Activated CD8-positive, alpha-beta memory T cell treated with anti-CD3 and anti-CD28 coated beads, Interleukin-2, amount 50 U/mL, for 1 hour (primary cell): ENCODE data around the gene TNFSF13B.
"Not testable (repeated sequence)": the region's sequence is repeated elsewhere in the genome, so short reads cannot be mapped to it uniquely, and the experiment has no call there.

Experiments
- DNase-seq: peaks from one replicate; pipeline ENCODE4 v3.0.0-alpha.2; 2020; ENCODE audit errors: extremely low read depth

The TNFSF13B gene, protein sequence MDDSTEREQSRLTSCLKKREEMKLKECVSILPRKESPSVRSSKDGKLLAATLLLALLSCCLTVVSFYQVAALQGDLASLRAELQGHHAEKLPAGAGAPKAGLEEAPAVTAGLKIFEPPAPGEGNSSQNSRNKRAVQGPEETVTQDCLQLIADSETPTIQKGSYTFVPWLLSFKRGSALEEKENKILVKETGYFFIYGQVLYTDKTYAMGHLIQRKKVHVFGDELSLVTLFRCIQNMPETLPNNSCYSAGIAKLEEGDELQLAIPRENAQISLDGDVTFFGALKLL

DNA sequence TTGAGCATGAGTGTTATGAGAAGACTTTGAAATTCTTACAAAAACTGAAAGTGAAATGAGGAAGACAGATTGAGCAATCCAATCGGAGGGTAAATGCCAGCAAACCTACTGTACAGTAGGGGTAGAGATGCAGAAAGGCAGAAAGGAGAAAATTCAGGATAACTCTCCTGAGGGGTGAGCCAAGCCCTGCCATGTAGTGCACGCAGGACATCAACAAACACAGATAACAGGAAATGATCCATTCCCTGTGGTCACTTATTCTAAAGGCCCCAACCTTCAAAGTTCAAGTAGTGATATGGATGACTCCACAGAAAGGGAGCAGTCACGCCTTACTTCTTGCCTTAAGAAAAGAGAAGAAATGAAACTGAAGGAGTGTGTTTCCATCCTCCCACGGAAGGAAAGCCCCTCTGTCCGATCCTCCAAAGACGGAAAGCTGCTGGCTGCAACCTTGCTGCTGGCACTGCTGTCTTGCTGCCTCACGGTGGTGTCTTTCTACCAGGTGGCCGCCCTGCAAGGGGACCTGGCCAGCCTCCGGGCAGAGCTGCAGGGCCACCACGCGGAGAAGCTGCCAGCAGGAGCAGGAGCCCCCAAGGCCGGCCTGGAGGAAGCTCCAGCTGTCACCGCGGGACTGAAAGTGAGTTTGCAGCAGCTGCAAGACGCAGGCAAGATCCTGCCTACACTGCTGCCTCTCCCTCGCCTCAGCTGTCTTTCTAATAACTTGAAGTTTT is at the start of gene TNFSF13B:
TSS of gene TNFSF13B (plus strand) at position 118 of the 728 bp plus-strand sequence. CDS start at position 296, 178 bp downstream.
- no peak for DNase-seq

DNA sequence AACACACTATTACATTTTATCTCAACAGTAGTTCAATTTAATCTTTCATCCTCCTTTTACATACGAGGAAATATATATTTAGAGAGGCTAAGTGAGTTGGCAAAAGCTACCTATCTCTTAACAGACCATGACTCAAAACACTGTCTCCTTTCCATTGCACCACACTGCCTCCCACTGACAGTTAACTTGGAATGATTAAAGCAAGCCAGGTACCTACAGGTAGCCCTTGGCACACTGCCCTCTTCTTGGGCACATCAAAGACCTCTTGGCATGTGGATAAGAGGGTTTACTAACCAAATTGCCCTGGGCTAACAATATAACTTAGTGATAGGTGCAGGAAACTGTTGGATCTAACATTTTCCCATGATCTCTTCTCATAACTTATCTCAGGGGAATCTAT is 49.5 kb upstream of the TNFSF13B start:
- DNase-seq: no peak

DNA sequence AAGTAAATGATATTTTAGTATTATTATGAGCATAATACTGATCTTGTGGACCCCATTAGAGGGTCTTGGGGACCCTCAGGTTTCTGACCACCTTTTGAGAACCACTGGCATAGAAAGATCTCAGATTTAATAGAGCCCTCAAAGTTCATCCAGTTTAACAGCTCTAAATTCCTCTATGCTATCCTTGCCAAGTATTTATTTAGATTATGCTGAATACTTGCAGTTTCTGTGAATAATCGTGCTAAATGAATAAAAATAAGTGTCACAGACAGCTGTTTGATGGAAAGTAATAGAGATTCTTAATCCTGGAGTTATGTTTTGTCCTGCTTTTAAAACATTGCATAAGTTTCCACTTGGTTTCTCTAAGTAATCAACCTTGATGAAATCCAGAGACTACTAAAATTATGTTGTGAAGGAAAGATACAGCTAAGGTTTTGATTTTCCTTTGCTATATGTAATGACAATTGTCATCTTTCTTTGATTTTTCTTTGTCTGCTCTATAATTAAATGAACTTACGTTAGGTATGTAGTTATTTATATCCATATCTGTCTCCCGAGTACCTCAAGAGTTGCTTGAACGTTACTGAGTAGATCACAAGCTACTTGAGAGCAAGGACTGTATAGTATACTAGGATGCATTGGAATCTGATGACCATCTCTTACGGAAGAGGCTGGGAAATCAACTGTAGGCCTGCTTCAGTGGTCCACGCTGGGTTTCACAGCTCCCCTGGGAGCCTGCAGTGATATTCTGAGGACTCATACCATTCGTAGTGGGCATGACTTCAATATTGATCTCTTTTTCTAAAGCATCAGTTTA is 45.6 kb upstream of the TNFSF13B start:
- no peak for DNase-seq

DNA sequence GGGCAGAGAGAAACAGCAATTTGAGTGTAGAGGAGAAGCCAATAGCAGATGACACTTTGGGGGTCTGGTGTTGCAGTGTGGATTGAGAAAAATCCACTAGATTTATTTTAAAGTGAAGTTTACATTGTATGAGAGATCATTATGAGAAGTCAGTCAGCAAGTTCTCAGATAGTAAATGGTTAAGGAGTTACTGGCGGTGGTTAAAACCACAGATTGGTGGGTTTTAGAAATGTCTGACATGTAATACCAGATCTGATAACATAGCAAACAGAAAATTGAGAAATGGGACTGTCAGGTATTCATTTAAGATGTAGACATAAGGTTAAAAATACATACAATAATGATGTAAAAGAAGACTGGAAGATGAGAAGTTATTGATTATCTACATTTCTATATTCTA is 44.1 kb upstream of the TNFSF13B start:
- no peak for DNase-seq

DNA sequence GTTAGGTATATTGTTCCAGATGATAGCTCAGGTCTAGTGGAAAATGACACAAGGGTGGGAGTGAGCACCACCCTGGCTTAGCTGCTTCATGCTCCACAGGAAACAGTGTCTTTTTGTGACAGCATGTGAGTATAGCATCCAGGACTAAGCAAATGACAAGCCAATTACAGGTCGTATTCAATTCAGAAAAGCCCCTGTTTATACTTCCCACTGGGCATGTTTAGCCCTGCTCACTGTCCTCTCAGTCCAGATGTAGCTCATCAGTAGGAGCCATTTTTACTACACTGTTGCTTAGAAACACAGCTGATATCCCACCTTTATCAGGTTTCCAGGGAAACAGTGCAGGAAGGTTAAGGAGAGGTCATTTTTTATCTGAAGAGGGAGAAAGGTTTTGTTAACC is 43.3 kb upstream of the TNFSF13B start:
- DNase-seq: no peak

DNA sequence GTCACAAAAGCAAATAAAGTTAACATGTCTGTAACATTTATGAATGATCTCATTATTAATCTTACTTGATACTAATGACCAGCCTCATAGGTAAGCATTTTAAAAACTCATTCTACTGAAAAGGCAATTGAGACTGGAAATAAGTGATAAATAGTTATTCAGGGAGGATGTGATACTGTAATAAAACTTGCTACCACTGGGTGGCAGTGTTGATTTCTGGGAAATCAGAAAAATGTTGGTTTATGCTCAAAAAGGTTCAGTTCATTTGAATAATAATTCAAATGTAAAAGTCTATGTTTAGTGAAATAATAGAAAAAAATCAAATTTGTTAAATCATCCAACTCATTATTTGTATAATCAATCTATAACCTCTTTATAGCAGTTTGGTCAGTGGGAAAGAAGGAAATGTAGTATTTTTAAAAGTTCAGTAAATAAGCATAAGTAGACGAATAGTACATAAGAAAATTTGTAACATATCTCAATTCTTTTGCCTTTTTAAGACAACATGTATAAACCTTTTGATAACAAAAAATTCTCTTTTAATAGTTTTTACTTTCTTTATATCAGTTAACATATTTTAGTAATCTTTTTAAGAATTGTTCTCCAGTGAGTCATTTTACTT is 41.8 kb upstream of the TNFSF13B start:
- DNase-seq: no peak

DNA sequence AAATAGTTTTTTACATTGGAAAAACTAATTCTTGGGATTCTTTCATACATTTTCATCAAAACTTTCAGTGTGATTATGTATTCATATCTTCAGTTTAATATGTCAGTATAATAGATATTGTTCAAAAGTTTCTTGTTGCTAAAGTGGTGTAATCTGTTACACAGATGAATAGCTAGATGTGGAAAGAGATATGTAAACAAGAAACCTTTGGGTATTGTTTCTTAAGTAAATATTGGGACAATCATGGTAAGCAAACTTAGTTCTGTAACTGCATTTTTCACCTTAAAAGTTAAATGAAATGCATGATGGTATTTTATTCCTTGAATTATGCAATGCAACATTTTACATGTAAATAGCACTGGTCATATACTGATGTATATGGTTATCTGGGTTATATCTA is 39.1 kb upstream of the TNFSF13B start:
- no peak for DNase-seq

DNA sequence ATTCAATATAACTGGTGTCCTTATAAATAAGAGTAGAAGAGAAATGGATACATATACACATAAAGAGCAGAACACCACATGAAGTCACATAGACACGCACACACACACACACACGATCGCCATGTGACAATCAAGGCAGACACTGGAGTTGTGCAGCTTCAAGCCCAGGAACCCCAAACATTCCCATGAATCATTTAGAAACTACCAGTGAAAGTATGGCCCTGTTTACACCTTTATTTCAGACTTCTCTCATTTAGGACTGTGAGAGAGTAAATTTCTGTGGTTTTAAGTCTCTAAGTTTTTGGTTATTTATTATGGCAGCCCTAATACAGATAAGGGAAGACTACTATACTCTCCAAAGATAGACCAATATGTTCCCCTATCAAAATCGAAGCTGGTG is 20.4 kb upstream of the TNFSF13B start:
- DNase-seq: no peak

DNA sequence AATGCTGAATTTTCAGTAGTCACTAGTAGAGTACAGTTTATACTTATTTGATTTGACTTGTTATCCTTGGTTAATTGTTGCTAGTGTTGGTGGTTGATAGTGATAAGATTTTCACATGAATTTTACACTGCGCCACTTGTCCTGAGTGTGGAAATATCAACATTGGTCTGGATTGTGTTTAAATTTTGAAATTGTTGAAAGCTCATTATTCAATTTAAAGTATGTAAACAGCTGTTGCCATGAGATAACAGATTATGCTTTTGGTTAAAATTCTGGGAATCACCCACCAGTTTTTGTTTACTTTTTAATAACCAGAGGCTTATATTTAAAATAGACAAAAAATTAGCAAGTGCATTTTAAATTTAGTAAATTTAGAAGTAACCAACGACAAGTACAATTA is 12.3 kb upstream of the TNFSF13B start:
- DNase-seq: no peak

DNA sequence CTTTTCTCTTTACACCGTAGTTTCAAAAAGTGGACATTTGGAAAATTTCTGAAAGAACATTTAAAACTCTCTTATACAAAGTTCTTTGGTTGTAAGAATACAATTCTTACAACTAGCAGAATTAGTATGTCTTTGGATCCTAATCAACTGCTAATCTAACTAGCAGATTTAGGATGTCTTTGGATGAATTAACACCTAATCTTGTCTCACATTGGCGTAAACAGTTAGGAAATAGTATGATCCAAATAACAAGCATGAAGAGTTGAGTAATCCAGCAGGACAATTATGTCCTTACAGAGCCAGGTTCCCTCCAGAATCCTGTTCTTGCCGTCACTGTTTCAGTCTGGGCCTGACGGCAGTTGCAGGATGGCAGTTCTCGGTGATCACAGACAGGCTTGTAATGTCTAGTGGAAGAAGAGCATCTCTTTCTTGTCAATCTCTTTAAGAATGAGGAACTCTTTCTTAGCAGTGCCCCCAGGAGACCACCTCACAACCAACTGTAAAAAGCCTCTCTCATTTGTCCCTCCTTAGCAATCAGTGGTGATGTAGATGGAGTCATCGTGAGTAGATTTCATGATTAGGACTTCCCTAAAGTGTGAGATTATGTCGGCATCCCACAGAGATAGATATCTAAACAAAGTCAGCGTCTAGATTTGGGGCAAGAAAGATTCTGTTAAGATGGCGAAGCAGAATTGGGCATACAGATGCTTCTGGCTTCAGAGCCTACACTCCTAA is 5.7 kb upstream of the TNFSF13B start:
- no peak for DNase-seq

DNA sequence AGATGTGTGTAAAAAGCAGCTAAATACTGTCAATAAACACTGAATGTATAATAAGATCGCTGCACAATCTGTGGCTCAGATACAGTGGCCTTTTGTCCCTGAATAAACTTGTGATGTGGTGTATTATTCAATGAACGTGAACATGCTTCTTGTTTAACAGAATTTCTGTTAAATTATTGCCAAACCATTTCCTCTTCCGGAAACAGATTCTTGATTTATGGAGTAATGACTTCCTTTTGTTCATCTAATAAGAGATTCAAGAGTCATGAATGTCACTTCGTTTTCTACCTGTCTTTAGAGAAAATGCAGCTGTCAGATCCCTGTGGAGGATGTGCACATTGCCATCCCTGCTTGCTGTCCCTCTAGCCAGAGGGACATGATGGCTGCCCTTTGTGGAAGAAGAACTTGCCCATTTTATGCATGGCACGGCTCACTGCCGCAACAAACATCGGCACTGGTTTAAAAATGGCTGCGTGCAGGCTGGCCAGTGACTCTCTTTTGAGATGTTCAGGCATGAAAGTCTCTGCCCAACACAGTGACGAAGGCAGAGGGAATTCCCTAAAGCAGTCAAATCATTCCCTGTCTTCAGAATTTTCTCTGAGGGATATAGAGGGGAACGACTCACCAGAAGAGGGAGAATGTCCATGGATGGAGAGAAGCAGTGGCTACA is 3.1 kb upstream of the TNFSF13B start:
- no peak for DNase-seq

DNA sequence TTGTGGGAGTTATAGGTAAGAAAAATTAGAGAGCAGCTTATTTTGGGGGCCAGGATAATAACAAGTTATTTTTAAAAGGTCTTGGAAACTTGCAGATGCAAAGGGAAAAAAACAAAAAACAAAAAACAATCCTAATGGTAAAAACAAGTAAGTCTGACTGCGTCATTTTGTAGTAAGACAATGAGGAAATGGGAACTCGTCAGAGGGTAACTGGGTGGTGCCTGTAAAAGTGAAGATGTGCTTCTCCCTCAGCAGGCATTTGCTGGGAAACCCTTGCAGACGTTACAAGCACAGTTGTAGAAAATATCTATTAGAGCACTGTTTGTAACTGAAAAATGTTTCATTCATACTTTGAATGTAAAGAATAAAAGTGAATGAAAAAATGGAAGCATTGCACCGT is 2.2 kb upstream of the TNFSF13B start:
- no peak for DNase-seq

DNA sequence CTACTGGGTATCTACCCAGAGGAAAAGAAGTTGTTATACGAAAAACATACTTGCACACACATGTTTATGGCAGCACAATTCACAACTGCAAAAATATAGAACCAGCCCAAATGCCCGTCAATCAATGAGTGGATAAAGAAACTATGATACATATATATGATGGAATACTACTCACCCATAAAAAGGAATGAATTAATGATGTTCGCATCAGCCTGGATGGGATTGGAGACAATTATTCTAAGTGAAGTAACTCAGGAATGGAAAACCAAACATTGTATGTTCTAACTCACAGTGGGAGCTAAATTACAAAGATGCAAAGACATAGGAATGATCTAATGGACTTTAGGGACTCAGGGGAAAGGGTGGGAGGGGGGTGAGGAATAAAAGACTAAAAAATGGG is 1.7 kb upstream of the TNFSF13B start:
- DNase-seq: not testable (repeated sequence)

DNA sequence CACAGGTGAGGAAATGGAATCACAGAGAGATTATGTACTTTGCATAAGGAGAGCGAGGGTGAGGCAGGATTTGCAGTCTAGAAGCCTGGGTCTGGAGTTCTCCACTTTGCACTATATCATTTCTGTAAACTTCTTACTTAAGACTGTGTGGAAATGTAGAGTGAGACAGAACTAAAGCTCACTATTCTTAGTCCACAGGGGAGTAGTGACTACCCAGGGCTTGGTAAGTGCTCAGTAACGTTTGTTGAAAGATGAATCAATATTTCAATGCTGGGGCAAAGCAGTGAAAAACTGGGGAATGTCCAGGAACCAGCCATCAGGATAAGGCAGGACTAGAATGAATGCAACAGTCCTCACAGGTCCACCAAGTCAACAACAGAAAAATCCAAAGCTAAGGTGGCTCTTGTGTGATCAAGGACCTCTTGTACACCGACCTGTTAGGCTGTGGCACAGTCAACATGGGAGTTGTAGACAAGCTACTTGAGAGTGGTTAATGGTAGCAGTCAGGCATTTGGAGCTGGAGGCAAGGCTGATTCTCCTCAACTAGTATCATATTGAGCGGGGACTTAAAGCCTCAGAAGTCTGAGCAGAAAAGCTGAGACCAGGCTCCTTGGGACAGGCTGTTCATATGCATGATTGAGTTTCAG is 929 bp upstream of the TNFSF13B start:
- DNase-seq: no peak

DNA sequence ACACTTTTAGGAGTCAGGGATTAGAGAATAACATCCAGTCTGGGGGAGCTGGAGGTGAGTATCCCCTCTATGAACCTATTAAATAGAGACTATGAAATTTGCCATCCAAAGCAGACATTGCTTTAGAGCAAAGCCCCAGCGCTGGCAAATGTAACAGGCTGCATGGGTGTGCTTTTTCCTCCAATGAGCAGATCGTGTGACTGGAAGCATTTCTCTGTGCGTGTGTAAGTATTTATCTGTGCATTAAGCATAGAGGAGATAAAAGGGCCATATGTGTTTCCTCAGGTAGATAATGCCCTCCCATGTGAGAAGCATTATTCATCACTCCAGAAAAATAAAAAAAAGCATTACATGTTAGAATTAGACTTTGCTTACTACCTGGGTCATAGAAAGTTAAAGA is 924 bp downstream of the TNFSF13B start:
- no peak for DNase-seq

DNA sequence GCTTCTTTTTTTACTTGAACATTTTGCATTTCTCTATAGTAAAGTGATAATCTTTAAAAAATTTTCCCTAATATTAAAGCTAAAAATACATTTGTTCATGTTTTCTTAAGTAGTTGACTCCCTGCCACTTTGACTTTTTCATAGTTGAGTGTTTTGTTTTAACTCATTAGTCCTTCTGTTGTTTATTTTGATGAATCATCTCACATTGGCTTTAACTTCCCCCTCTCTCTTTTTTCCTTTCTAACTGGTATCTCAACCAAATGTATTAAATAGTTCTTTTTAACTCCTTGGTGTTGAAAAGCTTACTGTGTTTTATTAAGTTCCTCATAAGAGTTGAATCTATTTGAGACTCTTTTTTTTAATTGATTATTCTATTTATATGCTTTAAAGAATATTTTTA is 2.8 kb downstream of the TNFSF13B start:
- DNase-seq: no peak

DNA sequence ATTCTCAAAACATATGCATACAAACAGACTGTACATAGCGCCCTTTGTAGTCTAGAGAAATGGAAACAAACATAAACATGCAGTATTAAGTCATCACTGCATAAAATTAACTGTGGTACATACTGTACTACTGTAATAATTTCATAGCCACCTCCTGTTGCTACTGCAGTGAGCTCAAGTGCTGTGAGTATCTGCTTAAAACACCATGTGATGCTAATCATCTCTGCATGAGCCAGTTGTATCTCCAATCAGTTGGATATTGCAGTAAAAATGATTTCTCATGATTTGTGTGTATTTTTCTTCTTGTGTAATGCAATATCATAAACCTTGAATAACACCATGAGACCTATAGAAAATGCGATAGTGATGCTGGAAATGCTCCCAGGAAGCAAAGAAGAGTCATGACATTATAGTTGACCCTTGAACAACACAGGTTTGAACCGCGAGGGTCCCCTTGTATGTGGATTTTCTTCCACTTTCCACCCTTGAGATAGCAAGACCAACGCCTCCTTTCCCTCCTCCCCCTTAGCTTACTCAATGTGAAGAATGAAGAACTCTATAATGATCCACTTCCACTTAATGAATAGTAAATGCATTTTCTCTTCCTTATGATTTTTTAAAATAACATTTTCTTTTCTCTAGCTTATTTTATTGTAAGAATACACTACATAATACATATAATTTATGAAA is 4.1 kb downstream of the TNFSF13B start:
- DNase-seq: no peak

DNA sequence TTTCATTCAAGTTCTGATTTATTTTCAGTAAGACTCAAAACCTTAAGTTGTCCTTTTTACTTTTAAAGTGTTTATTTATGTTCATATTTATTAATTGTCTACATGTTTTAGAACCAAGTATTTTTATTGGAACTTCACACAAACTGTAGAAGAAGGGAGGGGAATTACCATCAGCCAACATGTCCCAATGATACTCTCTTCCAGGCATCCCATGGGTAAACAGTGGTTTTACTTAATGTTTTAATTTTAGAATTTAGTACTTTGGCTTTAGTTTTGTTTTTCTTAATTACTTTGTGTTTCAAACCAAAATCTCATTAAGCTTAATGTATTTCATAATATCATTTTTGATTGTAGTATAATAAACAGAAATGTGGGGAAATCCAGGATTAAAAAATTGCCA is 5.2 kb downstream of the TNFSF13B start:
- DNase-seq: no peak

DNA sequence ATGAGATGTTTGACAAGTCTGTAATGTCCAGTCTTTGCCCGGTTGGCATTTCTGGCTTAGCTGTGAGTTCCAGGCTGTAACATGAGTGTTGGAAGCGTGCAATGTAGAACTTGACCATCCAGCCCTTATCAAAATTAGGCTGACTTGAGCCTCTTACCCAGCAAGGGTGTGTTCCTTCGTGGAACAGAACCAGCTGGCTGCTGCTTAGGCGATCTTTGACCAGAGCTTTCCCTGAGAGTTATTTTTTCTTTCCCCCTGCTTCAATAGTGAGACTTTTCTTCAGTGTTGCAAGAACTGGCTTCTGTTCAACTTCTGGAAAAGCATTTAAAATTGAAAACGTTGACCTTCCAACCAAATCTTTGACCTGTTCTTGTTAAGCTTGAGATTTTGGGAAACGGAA is 6.5 kb downstream of the TNFSF13B start:
- no peak for DNase-seq

DNA sequence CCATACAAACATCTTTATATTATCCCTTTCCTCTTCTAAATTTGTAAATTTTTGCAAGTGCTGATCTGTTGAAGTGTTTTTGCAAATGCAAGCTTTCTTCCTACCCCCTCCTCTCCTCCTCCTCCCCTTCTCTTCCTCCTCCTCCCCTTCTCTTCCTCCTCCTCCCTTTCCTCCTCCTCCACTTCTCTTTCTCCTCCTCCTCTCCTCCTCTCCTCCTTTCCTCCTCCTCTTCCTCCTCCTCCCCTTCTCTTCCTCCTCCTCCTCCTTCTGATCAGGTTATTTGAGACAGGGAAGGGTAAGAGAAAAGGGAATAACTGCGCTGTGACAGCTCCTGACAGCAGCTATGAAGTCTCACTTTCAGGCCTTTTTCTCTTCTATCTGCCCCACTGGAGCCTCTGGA is 8.9 kb downstream of the TNFSF13B start:
- DNase-seq: no peak
